ENCODE results near the gene GLDN. TPM values are rescaled to one million over a fixed set of nuclear protein-coding genes. Genes with fewer than 3 reads are reported as not detected.

The GLDN gene
- total RNA-seq, 1 experiment from 2014 or later = 0.77 TPM

DNA sequence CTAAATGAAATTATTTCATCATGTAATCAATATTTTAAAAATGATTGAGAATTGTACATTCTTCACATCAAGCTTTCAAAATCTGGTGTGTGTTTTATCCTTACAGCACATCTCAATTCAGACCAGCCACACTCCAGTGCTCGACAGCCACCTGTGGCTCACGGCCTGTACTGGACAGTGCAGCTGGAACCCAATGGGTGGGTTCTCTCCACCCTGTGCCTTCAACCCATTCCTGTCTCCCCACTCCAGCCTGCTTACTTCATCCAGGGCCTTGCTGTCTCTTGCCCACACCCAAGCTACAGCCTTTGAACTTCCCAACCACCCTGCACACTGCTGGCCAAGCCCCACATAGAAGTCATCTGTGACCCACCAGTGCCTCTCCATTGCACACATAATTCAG lies 20.6 kb upstream of the GLDN start:
- ChIA-PET CTCF (no interaction called here), POLR2A (no interaction called here)
- no peak overlapping the region for H3K27ac Mint-ChIP-seq

DNA sequence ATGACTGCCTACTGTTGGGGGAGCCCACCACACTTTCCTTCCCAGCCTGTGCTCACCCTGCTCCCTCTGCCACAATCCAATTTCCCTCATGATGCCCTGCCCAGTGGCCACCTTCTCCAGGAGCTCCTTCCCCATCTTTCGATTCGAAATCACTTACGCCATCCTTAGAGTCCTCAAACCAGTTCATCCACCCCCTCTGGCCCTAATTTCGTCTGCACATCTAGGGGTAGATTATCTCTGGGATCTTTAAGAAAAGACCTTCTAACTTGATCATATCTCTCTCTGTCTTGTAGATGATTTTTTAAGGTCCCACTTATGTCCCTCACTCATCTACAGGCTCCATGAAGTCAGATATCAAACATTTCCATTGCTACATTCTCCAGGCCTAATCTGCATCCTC lies 20.1 kb upstream of the GLDN start:
- CTCF ChIA-PET = interaction anchor here (0.7 kb wide), 1 partner anchor 129 kb away, joined by 3 read pairs; no protein-coding TSS in a partner anchor
- DNase-seq (ENCODE audit: low spot score) = no peak
- no peak for ATAC-seq
- Mint-ChIP-seq H3K9me3 (no peaks in the 10 kb centered on the region), H3K36me3 (no peaks in the 10 kb centered on the region), H3K4me1 (no peaks in the 10 kb centered on the region), H3K27ac (no peak overlapping the region), H3K27me3 (ENCODE audit: low read depth) (peaks cover 7% of the 10 kb centered on the region), H3K4me3 (no peak overlapping the region)
- POLR2A ChIA-PET = no interaction called here
- no peak for TF ChIP-seq OVOL2 (CRISPR knock-in tag; IDR thresholded peaks at IDR 0.05; ENCODE audit: borderline replicate concordance)
- TF ChIP-seq ZNF396 (CRISPR knock-in tag; IDR thresholded peaks at IDR 0.05; ENCODE audit: borderline replicate concordance) = no peak
- TF ChIP-seq, protein P1, sequence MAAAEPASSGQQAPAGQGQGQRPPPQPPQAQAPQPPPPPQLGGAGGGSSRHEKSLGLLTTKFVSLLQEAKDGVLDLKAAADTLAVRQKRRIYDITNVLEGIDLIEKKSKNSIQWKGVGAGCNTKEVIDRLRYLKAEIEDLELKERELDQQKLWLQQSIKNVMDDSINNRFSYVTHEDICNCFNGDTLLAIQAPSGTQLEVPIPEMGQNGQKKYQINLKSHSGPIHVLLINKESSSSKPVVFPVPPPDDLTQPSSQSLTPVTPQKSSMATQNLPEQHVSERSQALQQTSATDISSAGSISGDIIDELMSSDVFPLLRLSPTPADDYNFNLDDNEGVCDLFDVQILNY (CRISPR knock-in tag; IDR thresholded peaks at IDR 0.05) = no peak
- TF ChIP-seq HMGA2 (CRISPR knock-in tag; IDR thresholded peaks at IDR 0.05) = no peak
- TF ChIP-seq, protein P2, sequence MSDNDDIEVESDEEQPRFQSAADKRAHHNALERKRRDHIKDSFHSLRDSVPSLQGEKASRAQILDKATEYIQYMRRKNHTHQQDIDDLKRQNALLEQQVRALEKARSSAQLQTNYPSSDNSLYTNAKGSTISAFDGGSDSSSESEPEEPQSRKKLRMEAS (CRISPR knock-in tag; IDR thresholded peaks at IDR 0.05) = no peak
- TF ChIP-seq, protein P3, sequence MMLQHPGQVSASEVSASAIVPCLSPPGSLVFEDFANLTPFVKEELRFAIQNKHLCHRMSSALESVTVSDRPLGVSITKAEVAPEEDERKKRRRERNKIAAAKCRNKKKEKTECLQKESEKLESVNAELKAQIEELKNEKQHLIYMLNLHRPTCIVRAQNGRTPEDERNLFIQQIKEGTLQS (CRISPR knock-in tag; conservative IDR thresholded peaks at IDR 0.05) = no peak

More for the DNA sequence above, 20.6 kb upstream of the GLDN start:
- Mint-ChIP-seq H3K4me3 (no peak overlapping the region), H3K9me3 (no peaks in the 10 kb centered on the region), H3K4me1 (no peaks in the 10 kb centered on the region), H3K27me3 (ENCODE audit: low read depth) (peaks cover 6% of the 10 kb centered on the region), H3K36me3 (no peaks in the 10 kb centered on the region)
- no peak for DNase-seq (ENCODE audit: low spot score)
- no peak for ATAC-seq
- TF ChIP-seq JUN (CRISPR knock-in tag; IDR thresholded peaks at IDR 0.05) (no peak), ZNF263 (CRISPR knock-in tag; IDR thresholded peaks at IDR 0.05; ENCODE audit: low read depth) (no peak), SMAD3 (CRISPR knock-in tag; IDR thresholded peaks at IDR 0.05; ENCODE audit: borderline replicate concordance) (no peak), FOXP1 (CRISPR knock-in tag; IDR thresholded peaks at IDR 0.05; ENCODE audit: borderline replicate concordance) (no peak), ZNF423 (CRISPR knock-in tag; IDR thresholded peaks at IDR 0.05) (no peak), GRHL2 (CRISPR knock-in tag; IDR thresholded peaks at IDR 0.05; ENCODE audit: insufficient replicate concordance, severe bottlenecking) (no peak), MYBL2 (CRISPR knock-in tag; IDR thresholded peaks at IDR 0.05) (no peak), KAT7 (CRISPR knock-in tag; IDR thresholded peaks at IDR 0.05; ENCODE audit: borderline replicate concordance) (no peak), ZNF317 (CRISPR knock-in tag; IDR thresholded peaks at IDR 0.05; ENCODE audit: borderline replicate concordance, low read depth) (no peak), ZNF219 (CRISPR knock-in tag; IDR thresholded peaks at IDR 0.05; ENCODE audit: borderline replicate concordance) (no peak), ZNF121 (CRISPR knock-in tag; IDR thresholded peaks at IDR 0.05) (no peak)
- TF ChIP-seq, protein P4, sequence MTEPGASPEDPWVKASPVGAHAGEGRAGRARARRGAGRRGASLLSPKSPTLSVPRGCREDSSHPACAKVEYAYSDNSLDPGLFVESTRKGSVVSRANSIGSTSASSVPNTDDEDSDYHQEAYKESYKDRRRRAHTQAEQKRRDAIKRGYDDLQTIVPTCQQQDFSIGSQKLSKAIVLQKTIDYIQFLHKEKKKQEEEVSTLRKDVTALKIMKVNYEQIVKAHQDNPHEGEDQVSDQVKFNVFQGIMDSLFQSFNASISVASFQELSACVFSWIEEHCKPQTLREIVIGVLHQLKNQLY (CRISPR knock-in tag; IDR thresholded peaks at IDR 0.05) = no peak
- TF ChIP-seq, protein P5, sequence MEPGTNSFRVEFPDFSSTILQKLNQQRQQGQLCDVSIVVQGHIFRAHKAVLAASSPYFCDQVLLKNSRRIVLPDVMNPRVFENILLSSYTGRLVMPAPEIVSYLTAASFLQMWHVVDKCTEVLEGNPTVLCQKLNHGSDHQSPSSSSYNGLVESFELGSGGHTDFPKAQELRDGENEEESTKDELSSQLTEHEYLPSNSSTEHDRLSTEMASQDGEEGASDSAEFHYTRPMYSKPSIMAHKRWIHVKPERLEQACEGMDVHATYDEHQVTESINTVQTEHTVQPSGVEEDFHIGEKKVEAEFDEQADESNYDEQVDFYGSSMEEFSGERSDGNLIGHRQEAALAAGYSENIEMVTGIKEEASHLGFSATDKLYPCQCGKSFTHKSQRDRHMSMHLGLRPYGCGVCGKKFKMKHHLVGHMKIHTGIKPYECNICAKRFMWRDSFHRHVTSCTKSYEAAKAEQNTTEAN (CRISPR knock-in tag; IDR thresholded peaks at IDR 0.05) = no peak
- TF ChIP-seq, protein P6, sequence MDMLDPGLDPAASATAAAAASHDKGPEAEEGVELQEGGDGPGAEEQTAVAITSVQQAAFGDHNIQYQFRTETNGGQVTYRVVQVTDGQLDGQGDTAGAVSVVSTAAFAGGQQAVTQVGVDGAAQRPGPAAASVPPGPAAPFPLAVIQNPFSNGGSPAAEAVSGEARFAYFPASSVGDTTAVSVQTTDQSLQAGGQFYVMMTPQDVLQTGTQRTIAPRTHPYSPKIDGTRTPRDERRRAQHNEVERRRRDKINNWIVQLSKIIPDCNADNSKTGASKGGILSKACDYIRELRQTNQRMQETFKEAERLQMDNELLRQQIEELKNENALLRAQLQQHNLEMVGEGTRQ (CRISPR knock-in tag; IDR thresholded peaks at IDR 0.05) = no peak
- TF ChIP-seq, protein P7, sequence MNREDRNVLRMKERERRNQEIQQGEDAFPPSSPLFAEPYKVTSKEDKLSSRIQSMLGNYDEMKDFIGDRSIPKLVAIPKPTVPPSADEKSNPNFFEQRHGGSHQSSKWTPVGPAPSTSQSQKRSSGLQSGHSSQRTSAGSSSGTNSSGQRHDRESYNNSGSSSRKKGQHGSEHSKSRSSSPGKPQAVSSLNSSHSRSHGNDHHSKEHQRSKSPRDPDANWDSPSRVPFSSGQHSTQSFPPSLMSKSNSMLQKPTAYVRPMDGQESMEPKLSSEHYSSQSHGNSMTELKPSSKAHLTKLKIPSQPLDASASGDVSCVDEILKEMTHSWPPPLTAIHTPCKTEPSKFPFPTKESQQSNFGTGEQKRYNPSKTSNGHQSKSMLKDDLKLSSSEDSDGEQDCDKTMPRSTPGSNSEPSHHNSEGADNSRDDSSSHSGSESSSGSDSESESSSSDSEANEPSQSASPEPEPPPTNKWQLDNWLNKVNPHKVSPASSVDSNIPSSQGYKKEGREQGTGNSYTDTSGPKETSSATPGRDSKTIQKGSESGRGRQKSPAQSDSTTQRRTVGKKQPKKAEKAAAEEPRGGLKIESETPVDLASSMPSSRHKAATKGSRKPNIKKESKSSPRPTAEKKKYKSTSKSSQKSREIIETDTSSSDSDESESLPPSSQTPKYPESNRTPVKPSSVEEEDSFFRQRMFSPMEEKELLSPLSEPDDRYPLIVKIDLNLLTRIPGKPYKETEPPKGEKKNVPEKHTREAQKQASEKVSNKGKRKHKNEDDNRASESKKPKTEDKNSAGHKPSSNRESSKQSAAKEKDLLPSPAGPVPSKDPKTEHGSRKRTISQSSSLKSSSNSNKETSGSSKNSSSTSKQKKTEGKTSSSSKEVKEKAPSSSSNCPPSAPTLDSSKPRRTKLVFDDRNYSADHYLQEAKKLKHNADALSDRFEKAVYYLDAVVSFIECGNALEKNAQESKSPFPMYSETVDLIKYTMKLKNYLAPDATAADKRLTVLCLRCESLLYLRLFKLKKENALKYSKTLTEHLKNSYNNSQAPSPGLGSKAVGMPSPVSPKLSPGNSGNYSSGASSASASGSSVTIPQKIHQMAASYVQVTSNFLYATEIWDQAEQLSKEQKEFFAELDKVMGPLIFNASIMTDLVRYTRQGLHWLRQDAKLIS (CRISPR knock-in tag; IDR thresholded peaks at IDR 0.05; ENCODE audit: borderline replicate concordance) = no peak
- TF ChIP-seq, protein P8, sequence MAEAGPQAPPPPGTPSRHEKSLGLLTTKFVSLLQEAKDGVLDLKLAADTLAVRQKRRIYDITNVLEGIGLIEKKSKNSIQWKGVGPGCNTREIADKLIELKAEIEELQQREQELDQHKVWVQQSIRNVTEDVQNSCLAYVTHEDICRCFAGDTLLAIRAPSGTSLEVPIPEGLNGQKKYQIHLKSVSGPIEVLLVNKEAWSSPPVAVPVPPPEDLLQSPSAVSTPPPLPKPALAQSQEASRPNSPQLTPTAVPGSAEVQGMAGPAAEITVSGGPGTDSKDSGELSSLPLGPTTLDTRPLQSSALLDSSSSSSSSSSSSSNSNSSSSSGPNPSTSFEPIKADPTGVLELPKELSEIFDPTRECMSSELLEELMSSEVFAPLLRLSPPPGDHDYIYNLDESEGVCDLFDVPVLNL (CRISPR knock-in tag; IDR thresholded peaks at IDR 0.05; ENCODE audit: borderline replicate concordance, low read depth) = no peak

Data from WTC11 (cell line).